Activated CD4-positive, CD25-positive, alpha-beta regulatory T cell treated with anti-CD3 and anti-CD28 coated beads, Interleukin-2, amount 50 U/mL, for 16 hours (primary cell): ENCODE data around the gene PRR20G.

Source experiments
- DNase-seq: peaks from one replicate; pipeline ENCODE4 v3.0.0-alpha.2; 2020; ENCODE audit warnings: low read depth, low spot score

The PRR20G gene

DNA sequence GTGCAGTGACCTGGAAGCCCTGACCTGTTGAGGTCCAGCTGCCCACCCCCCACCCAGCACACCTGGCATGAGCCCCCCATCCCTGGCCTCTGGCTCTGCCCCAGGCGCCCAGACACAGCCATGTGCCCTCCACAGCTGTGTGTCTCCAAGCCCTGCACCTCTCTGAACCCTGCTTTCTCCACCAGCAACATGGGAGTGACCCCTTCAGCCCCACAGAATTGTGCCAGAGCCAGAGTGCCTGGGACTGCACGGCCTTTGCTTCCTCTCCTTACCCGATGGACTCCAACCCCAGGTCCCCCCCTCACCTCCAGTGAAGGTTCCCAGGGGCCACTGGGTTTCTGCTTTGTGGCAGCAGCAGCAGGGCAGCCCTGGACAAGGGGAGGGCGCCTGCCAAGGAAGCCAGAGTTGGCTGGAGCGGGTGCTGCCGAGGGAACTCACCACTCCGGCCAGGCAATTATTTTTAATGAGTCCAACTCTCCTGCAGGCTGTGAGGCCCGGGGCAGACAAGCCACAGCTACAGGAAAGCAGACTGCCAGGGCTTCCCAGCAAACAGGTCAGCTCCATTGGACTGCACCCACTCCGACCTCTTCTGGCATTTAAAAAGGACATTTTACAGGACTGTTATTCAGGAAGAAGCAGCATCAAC lies 24.1 kb downstream of the PRR20G start:
- DNase-seq = no peak

DNA sequence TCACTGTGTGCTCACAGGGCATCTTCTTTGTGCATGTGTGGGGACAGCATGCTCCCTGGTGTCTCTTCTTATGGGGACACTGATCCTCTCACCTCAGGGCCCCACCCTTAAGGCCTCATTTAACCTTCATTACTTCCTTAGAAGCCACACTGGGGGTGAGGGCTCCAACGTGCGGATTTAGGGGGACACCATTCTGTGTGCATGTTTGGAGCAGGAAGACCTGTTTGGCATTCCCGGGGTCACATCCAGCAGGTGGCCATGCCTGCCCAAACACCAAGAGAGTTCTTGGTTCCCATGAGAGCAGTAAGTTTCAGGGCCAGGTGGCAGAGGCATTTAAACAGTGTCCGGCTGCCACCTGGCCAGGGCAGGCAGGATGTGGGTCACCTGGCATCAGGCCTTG lies 24.8 kb downstream of the PRR20G start:
- no peak for DNase-seq

DNA sequence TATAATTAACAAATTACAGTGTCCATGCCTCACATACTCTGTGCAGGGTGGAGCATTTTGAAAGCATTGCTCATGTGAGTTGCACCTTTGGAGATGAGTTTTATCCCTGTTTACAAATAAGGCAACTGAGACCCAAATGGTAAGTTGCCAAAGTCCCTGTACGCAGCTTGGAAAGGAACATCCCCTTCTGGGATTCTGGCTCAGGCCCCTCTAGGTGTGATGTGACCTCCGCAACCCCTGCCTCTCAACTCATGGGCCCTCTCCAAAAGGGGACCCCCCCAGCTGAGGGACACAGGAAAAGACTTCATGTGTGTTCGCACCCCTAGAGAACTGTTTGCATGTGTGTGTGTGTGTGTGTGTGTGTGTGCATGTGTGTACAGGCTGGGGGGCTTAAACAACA lies 25.3 kb downstream of the PRR20G start:
- no peak for DNase-seq

DNA sequence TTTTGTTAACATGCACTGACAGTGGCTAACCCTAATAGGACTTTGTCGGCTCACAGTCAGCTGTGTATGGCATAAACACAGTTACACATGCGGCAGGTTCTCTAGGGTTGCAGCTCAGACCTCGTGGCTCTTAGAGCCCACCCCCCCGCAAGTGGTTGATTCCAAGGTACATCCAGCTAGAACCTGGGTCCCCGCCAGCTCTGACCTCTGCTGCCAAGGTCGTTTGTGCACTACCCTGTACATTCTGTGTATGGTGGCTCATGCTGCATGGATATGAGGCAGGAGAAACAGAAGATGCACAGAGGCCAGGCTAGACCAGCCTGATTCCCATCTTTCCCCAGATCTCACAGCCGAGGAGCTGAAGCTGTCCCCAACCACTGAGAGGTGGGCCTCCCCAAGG lies 25.9 kb downstream of the PRR20G start:
- no peak for DNase-seq

DNA sequence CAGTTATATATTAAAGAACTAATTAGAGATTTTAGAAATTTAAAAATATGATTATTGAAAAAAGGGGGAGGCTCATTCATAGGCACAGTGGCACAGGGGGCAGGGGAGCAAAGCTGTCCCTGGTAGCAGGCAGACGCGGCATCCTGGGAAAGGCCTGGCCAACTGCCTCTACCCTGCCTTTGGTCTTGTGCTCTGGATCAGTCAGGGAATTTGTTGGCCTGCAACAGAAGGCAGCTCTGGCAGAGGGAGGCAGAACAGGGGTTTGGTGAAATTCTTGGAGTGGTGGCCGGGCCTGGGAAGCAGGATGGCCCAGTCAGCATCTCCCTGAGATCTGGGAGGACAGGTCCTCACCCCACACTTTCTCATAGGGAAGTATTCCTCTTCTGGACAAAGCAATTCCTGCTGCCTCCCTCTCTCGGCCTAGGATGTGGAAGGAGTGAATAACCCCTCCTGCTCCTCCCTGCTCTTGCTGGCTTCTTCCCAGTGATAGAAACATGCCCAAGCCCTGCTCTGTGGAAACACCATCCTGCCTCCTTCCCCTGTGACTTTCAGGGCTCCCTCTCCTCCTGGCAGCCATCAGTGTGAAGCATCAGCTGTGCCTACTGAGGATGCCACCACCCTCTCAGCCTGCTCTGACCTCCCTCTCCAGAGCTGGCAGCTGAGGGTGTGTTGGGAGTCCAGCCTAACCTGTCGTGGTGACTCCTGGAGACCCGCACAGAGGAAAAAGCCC lies 26.9 kb downstream of the PRR20G start:
- no peak for DNase-seq

DNA sequence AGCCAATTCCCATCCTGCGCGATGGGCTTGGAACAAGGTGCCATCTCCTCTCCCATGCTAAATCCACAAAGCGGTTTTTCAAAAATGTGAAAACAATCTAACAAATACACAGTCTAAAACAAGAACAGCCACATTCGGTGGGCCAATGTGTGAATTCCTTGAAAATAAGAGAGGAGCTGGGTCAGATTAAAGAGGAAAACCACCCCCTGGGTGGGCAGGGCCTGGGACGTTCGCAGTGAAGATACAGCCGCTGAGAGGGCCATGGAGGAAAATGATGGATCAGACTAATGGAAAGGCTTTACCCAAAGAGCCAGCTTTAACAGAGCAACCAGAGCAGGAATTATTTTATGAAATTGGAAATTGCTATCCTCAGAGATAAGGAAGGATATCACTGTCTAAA lies 27.4 kb downstream of the PRR20G start:
- DNase-seq = no peak

DNA sequence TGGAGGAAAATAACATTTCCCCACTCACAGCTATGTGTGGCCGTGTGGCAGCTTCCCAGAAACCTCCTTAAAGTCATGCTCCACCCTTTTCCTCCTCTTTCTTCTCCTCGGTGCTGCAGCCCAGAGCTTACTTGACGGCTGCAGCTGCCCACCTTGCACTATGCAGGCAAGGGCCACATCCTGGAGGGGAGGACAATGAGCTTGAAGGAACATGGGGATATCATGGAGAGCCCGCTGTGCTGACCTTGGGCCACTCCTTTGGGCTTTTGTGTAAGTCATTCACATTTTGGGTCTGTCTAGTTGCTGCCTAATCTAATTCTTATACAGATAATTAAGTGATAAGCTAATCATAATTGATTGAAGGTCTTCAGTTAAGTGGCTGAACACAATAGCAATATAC lies 28.0 kb downstream of the PRR20G start:
- no peak for DNase-seq

DNA sequence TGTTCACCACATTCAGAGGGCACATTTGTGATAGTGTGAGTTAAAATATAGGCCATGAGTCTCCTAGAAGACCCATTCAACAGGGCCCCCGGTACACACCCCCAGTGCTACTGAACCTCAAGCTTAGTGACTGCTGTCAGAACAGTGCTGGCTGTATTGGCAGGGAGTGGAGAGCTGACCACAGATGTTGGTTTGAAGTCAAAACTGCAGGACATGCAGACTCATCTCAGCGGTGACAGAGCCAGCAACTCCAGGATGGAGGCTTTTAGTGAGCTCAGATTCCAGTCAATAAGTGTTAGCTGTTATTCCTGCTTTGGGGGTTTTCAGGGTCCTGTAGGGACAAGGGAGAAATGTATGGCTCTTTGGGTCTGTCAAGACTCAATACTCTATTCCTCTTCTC lies 29.1 kb downstream of the PRR20G start:
- DNase-seq = no peak

DNA sequence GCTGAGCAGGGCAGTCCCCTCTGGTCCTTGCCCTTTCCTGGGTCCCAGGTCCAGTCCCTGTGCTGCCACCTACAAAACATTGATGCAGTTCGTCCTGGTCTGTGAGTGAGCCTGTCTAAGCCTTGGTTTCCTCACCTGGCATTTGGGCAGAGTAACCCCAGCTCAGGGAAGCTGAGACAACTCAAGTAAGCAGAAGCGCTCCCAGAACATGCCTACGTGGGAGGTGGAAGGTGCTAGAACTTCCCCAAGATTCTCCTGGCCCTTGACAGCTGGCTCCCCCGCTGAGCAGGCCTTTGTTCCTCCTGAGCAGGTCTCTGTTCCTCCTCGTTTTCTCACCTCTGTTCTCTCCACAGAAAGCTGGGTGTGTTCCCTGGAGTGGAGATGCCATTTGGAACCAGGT lies 30.5 kb downstream of the PRR20G start:
- DNase-seq = no peak

DNA sequence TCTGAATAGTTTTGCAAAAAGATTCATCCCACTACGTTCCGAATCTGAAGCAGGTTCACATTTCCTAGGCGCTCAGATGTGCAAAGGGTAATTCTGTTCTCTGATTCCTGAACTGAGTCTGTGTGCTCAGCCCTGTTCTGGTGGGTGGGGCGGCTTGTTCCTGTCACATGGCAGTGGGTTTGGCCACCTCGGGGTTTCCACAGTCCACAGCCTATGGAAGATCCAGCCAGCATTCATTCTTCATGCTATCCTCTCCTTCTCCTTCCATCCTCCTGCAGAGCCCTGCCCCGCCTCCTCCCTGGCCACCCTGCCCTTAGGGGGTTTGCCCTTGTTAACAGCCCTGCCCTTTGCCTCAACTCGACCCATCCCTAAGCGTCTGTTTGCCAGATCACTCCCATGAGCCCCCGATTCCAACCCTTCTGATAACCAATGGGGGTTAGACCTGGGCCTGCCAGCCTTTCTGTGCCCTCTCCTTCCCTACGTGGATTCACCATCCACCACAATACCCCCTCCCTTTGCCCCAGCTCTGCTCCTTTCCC lies 31.0 kb downstream of the PRR20G start:
- no peak for DNase-seq

DNA sequence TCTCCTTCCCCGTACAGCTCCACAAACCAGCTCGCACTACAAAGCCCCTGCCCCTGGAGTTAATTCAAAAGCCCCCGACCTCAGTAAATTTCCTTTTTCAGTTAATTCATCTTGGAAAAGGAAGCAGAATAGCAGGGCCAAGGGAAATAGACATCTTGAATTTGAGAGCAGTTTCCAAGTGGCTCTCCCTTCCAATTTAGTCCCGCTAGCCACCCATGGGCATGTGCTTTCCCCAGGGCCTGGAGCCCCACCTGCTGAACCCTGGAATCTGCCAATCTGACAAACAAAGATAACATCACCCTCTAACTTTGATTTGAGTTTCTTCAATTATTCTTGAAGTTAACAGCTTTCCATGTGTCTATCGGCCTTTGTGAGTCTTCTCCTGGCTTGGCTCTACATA lies 31.7 kb downstream of the PRR20G start:
- DNase-seq = no peak

DNA sequence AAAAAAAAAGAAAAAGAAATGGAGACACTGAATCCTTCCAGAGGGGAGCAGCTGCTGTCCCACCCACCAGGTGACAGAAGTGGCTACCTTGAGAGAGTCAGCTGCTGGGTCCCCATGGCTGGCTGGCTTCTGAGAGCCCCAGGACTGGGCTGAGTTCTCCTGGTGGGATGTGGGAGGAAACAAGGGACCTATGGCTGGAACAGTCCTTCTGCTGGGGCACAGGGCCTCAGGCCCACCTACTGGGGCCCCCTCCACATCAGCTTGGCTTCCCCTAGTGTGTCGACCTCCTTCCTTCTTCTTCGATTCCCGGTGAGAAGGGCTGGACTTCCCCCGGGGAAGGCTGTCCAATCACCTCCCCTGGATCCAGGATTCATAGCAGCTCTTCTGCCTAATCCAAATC lies 32.3 kb downstream of the PRR20G start:
- no peak for DNase-seq

DNA sequence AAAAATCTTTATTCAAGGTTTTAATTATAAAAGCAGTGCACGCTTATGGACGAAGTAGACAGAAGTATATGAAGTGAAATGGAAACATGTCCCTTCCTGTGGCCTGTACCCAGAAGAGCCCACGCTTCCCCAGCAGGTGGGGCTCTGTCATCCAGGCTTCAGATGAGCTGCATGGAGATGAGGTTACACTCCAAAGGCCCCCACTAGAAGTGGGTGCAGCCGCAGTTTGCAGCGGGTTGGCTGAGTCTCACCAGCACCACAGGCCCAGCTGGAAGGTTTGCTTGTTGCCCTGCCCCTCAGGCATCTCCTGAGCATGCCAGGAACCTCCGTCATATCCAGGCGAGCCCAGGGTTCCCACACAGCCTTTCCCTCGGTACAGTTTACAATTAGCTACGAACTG lies 33.1 kb downstream of the PRR20G start:
- DNase-seq = no peak

DNA sequence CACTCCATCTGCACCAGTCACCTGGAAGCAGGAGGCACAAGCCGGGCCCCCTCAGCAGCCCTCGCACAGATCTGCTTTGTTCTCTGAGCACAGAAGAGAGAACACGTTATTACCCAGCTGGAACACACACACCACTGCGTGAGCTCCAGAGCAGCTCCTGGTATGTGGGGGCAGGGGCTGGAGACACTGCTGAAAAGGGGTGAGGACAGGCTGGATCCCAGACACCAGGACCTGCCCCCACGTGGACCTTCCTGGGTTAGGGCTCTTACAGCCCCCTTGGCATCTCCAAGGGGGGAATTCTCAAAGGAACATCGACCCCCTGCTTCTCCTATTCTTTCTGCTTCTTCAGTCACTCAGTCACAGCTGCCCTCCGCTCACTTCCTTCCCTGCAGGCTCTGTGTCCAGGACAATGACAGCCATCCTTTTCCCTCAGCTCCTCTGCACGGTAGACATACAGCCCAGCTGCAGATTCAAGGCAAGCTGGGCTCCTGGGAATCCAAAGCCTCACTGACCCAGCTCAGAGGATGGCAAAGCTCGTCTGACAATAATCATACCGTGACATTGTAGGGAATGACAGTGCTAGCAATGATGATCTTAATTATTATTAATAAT lies 33.7 kb downstream of the PRR20G start:
- no peak for DNase-seq

DNA sequence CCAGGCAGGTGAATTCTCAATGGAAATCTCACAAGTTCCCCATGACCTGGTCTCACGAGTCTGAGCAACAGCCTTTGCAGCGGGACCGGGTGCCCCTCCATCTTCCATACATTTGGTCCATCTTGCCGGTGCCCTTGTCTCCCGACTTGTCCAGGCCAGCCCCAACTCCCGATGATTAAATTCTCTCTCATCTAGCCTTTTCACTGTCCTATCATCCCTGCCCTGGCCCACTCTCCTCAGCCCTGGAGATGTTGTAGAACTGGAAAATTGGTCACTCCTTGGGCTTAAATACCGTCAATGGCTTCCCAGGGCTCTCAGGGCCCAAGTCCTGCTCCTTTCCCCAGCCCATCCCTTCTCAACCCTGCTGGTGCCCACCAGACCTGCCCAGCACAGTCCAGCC lies 34.4 kb downstream of the PRR20G start:
- DNase-seq = no peak

DNA sequence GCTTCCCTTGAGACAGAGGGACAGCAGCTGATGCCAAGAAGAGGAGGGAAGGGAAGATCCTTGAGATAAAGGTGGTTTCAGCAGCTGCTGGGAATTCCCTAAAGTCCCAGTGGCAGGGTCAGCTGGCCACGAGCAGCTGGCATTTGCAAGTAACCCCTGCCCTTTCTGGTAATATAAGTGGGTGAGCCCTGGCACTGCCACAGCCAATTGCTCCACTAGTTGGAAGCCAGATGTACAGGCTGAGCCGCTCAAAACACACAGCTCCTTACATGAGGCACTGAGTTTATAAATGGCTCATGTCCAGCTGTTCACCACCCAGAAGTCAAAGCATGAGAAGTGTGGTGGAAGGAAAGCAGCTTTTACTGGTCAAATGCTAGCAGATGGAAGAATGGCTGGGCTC lies 35.4 kb downstream of the PRR20G start:
- no peak for DNase-seq

DNA sequence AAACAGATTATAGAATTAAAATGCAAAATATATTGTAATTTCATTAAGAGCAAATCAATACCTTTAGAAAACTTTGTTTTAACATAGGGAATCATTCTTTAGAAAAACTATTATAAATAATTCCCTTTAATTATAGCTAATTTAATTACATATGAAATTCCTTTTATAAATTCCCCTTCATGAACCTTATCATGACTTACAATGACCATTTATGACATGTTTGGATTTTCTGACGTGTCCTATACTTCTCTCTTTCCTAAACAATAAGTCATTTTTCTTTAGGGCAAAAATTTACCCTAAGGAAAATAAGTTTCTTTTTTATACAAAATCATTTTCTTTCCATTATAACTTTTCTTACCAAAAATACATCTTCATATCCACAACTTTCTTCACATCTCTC lies 37.8 kb downstream of the PRR20G start:
- DNase-seq = no peak

DNA sequence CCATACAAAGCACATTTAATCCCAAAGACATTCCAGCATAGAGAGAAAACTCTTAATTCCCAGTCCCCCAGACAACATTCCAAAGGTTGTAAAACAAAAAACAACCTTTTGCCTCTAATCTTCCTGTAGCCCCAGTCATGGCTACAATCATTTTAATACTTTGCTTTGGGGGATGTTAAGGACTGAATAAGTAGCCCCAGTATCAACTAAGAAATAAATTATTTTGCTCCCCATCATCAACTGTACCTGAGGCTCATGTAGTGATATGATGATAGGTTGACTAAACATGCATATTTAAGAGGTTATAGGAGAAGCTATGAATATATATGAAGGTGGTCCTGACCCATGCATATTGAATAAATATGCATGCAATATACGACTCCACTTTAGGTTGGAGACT lies 40.6 kb downstream of the PRR20G start:
- no peak for DNase-seq

DNA sequence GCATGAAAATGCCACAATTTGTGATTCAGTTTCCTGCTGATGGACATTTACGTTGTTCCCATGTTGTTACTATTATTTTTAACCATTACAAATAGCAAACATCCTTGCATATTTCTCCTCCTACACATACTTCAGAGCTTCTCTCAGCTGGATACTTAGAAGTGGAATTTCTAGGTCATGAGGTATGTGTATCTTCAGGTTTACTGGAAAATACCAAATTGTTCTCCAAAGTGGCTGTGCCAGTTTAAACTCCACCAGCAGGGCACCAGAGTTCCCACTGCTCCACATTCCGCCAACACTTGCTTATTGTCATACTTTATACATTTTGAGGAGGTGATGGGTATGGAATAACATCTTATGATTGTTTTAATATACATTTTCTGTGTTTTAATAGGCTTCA lies 49.2 kb downstream of the PRR20G start:
- no peak for DNase-seq

DNA sequence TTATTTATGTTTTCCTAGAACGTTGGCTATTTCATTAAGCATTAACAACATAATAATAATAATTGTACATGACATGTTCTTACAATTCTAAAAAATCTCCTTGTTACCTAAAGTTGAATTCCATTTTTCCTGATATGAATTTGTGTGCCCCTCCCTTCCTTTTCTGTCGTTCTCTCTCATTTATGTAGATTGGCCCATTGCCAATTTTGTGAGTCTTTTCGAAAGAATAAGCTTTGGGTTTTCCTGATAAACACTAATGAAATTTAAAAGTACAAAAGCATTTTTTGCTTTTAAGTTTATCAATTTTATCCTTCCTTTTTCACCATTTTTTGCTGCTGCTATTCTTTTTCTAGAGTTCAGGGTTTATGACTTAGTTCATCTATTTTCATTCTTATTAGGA lies 50.0 kb downstream of the PRR20G start:
- no peak for DNase-seq

DNA sequence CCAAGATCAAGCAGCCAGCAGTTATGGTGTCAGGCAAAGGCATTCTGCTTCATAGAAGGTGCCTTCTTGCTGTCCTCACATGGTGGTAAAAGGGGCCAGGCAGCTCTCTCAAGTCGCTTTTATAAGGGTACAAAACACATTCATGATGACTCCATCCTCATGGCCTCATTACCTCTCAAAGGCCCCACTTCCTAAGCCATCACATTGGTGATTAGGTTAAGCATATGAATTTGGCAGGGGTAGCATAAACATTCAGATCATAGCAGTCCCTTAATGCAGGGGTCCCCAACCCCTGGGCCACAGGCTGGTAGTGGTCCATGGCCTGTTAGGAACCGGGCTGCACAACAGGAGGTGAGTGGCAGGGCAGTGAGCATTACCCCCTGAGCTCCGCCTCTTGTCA lies 52.1 kb downstream of the PRR20G start:
- no peak for DNase-seq

DNA sequence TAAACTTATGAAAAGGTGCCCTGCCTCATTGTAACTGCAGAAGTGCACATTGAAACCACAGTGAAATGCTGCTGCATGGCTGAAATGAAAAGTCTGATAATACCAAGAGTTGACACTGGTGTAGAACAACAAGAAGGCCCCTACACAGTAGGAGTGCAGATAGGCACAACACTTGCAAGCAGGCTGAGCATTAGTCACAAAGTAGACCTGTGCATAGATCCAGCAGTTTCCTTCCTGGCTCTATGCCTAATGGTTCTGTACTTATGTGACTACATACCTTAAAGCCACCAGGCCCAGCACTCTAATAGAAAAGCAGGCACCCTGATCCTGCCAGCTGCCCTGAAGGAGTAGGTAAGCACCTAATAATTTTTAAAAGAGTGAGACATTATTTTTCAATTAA lies 53.1 kb downstream of the PRR20G start:
- no peak for DNase-seq
